ENCODE results near the gene HACL1. TPM values are rescaled to one million over a fixed set of nuclear protein-coding genes. Genes with fewer than 3 reads are reported as not detected.

The HACL1 gene
- total and polyA plus RNA-seq, 10 of the 15 experiments (the other 5 are each of a cell fraction or from before 2014, with no cell fraction given): 19.4 to 48.7 (median 30.1) TPM

DNA sequence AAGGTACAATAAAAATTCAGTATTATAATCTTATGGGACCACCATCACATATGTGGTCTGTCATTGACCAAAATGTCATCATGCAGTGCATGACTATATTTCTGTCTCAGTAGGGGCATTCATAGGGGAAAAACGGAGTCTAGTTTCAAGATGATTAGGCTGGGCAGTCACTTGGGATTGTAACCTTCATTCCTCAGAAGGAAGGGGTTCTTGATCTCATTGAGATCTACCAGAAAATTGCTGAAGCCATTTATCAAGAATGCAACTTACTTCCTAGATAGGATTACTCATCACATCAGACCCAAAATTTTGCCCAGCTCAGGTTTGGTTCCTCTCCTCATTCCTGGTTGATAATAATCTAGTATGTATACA lies 37.5 kb upstream of the HACL1 start (continued):
- TF ChIP-seq ZBED1 (IDR thresholded peaks at IDR 0.05; ENCODE audit: borderline replicate concordance) (peak; percentile 63; the same call in 1 of the 2 replicates), SMARCA5 (IDR thresholded peaks at IDR 0.05) (no peak), SRF (IDR thresholded peaks at IDR 0.05; ENCODE audit: low read depth in 2 of 2, low read length in 2 of 2) (no peak), EP300 (IDR thresholded peaks at IDR 0.05; ENCODE audit: borderline replicate concordance in 1 of 2, control insufficient read depth in 1 of 2, low read depth in 2 of 2, low read length in 2 of 2) (peak in 1 of 2 experiments; percentile 57; a peak in 1 of 4 replicates), POU2F2 (IDR thresholded peaks at IDR 0.05; ENCODE audit: borderline replicate concordance, low read depth, low read length) (no peak), ZNF622 (IDR thresholded peaks at IDR 0.05) (no peak), ZNF274 (IDR thresholded peaks at IDR 0.05; ENCODE audit: insufficient read depth, insufficient read length) (no peak), SMAD5 (IDR thresholded peaks at IDR 0.05; ENCODE audit: low read depth) (no peak), CEBPB (IDR thresholded peaks at IDR 0.05; ENCODE audit: borderline replicate concordance in 1 of 2, low read depth in 2 of 2, low read length in 2 of 2) (no peak), FOS (IDR thresholded peaks at IDR 0.05; ENCODE audit: borderline replicate concordance, extremely low read depth, insufficient read length) (no peak), BHLHE40 (IDR thresholded peaks at IDR 0.05; ENCODE audit: borderline replicate concordance in 1 of 2, low read depth in 2 of 2, low read length in 1 of 2) (no peak), TCF7 (IDR thresholded peaks at IDR 0.05; ENCODE audit: borderline replicate concordance) (0 out of 2 replicates have a peak, but pooled peaks have one; percentile 40), STAT3 (IDR thresholded peaks at IDR 0.05; ENCODE audit: low read depth, low read length) (no peak), ZNF217 (IDR thresholded peaks at IDR 0.05) (0 out of 2 replicates have a peak, but pooled peaks have one; percentile 12), JUND (IDR thresholded peaks at IDR 0.05; ENCODE audit: low read depth, low read length) (peak; percentile 35; the same call in 1 of the 2 replicates), ZZZ3 (IDR thresholded peaks at IDR 0.05; ENCODE audit: control insufficient read depth, insufficient read length, low read depth) (no peak), MYB (IDR thresholded peaks at IDR 0.05; ENCODE audit: borderline replicate concordance, low read depth, low read length) (no peak), WRNIP1 (IDR thresholded peaks at IDR 0.05; ENCODE audit: borderline replicate concordance, low read depth, low read length) (no peak)
- TF ChIP-seq, protein P1, sequence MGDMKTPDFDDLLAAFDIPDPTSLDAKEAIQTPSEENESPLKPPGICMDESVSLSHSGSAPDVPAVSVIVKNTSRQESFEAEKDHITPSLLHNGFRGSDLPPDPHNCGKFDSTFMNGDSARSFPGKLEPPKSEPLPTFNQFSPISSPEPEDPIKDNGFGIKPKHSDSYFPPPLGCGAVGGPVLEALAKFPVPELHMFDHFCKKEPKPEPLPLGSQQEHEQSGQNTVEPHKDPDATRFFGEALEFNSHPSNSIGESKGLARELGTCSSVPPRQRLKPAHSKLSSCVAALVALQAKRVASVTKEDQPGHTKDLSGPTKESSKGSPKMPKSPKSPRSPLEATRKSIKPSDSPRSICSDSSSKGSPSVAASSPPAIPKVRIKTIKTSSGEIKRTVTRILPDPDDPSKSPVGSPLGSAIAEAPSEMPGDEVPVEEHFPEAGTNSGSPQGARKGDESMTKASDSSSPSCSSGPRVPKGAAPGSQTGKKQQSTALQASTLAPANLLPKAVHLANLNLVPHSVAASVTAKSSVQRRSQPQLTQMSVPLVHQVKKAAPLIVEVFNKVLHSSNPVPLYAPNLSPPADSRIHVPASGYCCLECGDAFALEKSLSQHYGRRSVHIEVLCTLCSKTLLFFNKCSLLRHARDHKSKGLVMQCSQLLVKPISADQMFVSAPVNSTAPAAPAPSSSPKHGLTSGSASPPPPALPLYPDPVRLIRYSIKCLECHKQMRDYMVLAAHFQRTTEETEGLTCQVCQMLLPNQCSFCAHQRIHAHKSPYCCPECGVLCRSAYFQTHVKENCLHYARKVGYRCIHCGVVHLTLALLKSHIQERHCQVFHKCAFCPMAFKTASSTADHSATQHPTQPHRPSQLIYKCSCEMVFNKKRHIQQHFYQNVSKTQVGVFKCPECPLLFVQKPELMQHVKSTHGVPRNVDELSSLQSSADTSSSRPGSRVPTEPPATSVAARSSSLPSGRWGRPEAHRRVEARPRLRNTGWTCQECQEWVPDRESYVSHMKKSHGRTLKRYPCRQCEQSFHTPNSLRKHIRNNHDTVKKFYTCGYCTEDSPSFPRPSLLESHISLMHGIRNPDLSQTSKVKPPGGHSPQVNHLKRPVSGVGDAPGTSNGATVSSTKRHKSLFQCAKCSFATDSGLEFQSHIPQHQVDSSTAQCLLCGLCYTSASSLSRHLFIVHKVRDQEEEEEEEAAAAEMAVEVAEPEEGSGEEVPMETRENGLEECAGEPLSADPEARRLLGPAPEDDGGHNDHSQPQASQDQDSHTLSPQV (IDR thresholded peaks at IDR 0.05): no peak
- TF ChIP-seq, protein P2, sequence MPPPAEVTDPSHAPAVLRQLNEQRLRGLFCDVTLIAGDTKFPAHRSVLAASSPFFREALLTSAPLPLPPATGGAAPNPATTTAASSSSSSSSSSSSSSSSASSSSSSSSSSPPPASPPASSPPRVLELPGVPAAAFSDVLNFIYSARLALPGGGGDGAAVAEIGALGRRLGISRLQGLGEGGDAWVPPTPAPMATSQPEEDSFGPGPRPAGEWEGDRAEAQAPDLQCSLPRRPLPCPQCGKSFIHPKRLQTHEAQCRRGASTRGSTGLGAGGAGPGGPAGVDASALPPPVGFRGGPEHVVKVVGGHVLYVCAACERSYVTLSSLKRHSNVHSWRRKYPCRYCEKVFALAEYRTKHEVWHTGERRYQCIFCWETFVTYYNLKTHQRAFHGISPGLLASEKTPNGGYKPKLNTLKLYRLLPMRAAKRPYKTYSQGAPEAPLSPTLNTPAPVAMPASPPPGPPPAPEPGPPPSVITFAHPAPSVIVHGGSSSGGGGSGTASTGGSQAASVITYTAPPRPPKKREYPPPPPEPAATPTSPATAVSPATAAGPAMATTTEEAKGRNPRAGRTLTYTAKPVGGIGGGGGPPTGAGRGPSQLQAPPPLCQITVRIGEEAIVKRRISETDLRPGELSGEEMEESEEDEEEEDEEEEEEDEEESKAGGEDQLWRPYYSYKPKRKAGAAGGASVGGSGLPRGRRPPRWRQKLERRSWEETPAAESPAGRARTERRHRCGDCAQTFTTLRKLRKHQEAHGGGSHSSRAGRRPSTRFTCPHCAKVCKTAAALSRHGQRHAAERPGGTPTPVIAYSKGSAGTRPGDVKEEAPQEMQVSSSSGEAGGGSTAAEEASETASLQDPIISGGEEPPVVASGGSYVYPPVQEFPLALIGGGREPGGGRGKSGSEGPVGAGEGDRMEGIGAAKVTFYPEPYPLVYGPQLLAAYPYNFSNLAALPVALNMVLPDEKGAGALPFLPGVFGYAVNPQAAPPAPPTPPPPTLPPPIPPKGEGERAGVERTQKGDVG (CRISPR knock-in tag; IDR thresholded peaks at IDR 0.05): no peak
- TF ChIP-seq, protein P3, sequence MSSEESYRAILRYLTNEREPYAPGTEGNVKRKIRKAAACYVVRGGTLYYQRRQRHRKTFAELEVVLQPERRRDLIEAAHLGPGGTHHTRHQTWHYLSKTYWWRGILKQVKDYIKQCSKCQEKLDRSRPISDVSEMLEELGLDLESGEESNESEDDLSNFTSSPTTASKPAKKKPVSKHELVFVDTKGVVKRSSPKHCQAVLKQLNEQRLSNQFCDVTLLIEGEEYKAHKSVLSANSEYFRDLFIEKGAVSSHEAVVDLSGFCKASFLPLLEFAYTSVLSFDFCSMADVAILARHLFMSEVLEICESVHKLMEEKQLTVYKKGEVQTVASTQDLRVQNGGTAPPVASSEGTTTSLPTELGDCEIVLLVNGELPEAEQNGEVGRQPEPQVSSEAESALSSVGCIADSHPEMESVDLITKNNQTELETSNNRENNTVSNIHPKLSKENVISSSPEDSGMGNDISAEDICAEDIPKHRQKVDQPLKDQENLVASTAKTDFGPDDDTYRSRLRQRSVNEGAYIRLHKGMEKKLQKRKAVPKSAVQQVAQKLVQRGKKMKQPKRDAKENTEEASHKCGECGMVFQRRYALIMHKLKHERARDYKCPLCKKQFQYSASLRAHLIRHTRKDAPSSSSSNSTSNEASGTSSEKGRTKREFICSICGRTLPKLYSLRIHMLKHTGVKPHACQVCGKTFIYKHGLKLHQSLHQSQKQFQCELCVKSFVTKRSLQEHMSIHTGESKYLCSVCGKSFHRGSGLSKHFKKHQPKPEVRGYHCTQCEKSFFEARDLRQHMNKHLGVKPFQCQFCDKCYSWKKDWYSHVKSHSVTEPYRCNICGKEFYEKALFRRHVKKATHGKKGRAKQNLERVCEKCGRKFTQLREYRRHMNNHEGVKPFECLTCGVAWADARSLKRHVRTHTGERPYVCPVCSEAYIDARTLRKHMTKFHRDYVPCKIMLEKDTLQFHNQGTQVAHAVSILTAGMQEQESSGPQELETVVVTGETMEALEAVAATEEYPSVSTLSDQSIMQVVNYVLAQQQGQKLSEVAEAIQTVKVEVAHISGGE (CRISPR knock-in tag; IDR thresholded peaks at IDR 0.05): no peak

Measured in GM12878 (cell line).